A673 (cell line): Measurements from ENCODE around the gene DDT. TPM values are rescaled to one million over a fixed set of nuclear protein-coding genes. Genes with fewer than 3 reads are reported as not detected.
"Not testable (repeated sequence)": the region's sequence is repeated elsewhere in the genome, so short reads cannot be mapped to it uniquely, and the experiment has no call there.

Source experiments
- BruUV-seq: library from RNA; stranded (reverse); fragments of 400-500 nt; replicated peaks from 2 replicates; lab custom pipeline; 2021; lab: Mats Ljungman, UMichigan
- CTCF ChIA-PET: fragments of 300-600 bp; sonication (Branson Sonifier 250); formaldehyde crosslinking; loops from one replicate; lab custom pipeline; 2022; ENCODE audit warnings: antibody characterized with exemption; lab: Charles Lee
- POLR2A ChIA-PET: fragments of 300-600 bp; sonication (Branson Sonifier 250); formaldehyde crosslinking; loops from one replicate; lab custom pipeline; 2022; ENCODE audit warnings: antibody characterized with exemption; ENCODE audit not compliant: low non-redundant PET; lab: Charles Lee
- DNase-seq: peaks from one replicate; pipeline ENCODE4 v3.0.0-alpha.2; 2015; ENCODE audit warnings: low spot score
- H3K27ac ChIP-seq: fragments of 200-600 bp; sonication (generic); 2 replicates; pipeline ENCODE4 v1.5.1; 2016; ENCODE audit warnings: mixed run types, low read depth, mild to moderate bottlenecking, mixed read lengths, antibody characterized with exemption, low read length; ENCODE audit not compliant: poor library complexity, severe bottlenecking
- H3K27me3 ChIP-seq: fragments of 200-600 bp; sonication (generic); replicated peaks from 2 replicates; pipeline ENCODE4 v1.6.1; 2017; ENCODE audit warnings: mixed run types, low read depth, mild to moderate bottlenecking, mixed read lengths, antibody characterized with exemption, low read length; ENCODE audit not compliant: insufficient read depth, poor library complexity
- H3K36me3 ChIP-seq: fragments of 200-600 bp; sonication (generic); 2 replicates; pipeline ENCODE4 v1.6.1; 2016; ENCODE audit warnings: mixed run types, mild to moderate bottlenecking, mixed read lengths, antibody characterized with exemption, low read length; ENCODE audit not compliant: insufficient read depth, poor library complexity, severe bottlenecking
- H3K4me1 ChIP-seq: fragments of 200-600 bp; sonication (generic); 2 replicates; pipeline ENCODE4 v1.6.1; 2017; ENCODE audit warnings: mixed run types, mild to moderate bottlenecking, mixed read lengths, antibody characterized with exemption, low read length; ENCODE audit not compliant: insufficient read depth, poor library complexity, severe bottlenecking
- H3K4me3 ChIP-seq: fragments of 200-600 bp; sonication (generic); 2 replicates; pipeline ENCODE4 v1.5.1; 2016; ENCODE audit warnings: low read depth, mixed run types, mild to moderate bottlenecking, mixed read lengths, low read length; ENCODE audit not compliant: poor library complexity, severe bottlenecking
- H3K9me3 ChIP-seq: fragments of 200-600 bp; sonication (generic); 2 replicates; pipeline ENCODE4 v1.6.1; 2016; ENCODE audit warnings: mixed run types, low read depth, mild to moderate bottlenecking, mixed read lengths, antibody characterized with exemption, low read length; ENCODE audit not compliant: poor library complexity, severe bottlenecking
- EZH2 ChIP-seq: fragments of 200-600 bp; sonication (generic); IDR thresholded peaks from 2 replicates; pipeline ENCODE4 v1.6.1; 2017; ENCODE audit warnings: borderline replicate concordance, low read depth, mild to moderate bottlenecking, mixed read lengths, antibody characterized with exemption, low read length; ENCODE audit not compliant: poor library complexity, severe bottlenecking
- intact Hi-C: fragments of 100-400 bp; cut with micrococcal nuclease; formaldehyde crosslinking; loops from one replicate; pipeline ENCODE4 v1.10.0; 2022; ENCODE audit not compliant: unreplicated experiment
- total RNA-seq: library from RNA; stranded (reverse); gene quantifications from 2 replicates; pipeline ENCODE4 v1.2.3, GENCODE V29; 2021
- TF ChIP-seq, protein P1 (sequence below): fragments of 300-800, 200-600 bp; sonication (generic); conservative IDR thresholded peaks from 2 replicates; pipeline ENCODE4 v1.5.1; 2017; ENCODE audit warnings: low read depth, mild to moderate bottlenecking, antibody characterized with exemption, low read length, moderate library complexity, mixed read lengths

DDT gene
- total RNA-seq, 1 experiment from 2014 or later = 108 TPM

DNA sequence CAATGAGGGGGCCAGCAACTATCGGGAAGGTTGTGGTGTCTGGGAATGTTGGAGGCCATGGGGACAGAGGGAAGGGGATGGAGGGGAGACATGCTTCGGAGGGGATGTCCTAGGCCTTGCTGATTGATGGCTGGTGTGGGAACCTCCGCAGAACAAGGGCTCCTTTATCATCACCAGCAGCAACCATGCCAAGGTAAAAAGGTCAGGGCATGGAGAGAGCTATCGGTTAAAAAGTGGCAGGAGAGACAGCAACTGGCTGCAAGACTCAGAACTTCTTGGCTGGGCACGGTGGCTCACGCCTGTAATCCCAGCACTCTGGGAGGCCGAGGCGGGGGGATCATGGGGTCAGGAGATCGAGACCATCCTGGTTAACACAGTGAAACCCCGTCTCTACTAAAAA, 28.0 kb upstream of the DDT start:
- CTCF ChIA-PET = no interaction called here
- no peak for DNase-seq
- no TSS peak for BruUV-seq
- Histone ChIP-seq H3K36me3 (no peaks in the 10 kb centered on the region), H3K9me3 (no peaks in the 10 kb centered on the region), H3K4me1 (no peaks in the 10 kb centered on the region), H3K4me3 (no peak overlapping the region), H3K27me3 (no peaks in the 10 kb centered on the region), H3K27ac (no peak overlapping the region)
- intact Hi-C loops = no loop called here
- no peak for TF ChIP-seq EZH2
- TF ChIP-seq, protein P1, sequence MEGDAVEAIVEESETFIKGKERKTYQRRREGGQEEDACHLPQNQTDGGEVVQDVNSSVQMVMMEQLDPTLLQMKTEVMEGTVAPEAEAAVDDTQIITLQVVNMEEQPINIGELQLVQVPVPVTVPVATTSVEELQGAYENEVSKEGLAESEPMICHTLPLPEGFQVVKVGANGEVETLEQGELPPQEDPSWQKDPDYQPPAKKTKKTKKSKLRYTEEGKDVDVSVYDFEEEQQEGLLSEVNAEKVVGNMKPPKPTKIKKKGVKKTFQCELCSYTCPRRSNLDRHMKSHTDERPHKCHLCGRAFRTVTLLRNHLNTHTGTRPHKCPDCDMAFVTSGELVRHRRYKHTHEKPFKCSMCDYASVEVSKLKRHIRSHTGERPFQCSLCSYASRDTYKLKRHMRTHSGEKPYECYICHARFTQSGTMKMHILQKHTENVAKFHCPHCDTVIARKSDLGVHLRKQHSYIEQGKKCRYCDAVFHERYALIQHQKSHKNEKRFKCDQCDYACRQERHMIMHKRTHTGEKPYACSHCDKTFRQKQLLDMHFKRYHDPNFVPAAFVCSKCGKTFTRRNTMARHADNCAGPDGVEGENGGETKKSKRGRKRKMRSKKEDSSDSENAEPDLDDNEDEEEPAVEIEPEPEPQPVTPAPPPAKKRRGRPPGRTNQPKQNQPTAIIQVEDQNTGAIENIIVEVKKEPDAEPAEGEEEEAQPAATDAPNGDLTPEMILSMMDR = no peak
- POLR2A ChIA-PET = interaction anchor here (0.6 kb wide), 1 partner anchor 88 kb away, joined by 5 read pairs; no protein-coding TSS in a partner anchor

DNA sequence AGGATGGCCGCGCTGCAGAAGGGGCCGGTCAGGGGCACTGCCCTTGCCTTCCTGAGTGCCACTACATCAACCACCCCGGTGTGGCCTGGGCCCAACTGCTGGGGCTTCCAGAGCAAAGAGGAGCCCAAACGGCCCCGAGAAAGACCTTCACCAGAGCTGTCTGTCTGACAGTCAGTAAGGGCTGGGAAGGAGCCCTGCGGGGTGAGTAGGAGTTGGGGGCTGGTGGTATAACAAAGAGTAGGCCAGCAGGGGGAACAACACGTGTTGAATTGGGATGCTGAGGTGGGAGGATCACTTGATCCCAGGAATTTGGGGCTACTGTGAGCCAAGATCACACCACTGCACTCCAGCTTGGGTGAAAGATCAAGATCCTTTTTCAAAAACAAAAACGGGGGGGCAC, 27.1 kb upstream of the DDT start:
- TF ChIP-seq, protein P1 = no peak
- TF ChIP-seq EZH2 = no peak
- Histone ChIP-seq H3K4me1 (no peaks in the 10 kb centered on the region), H3K4me3 (no peak overlapping the region), H3K9me3 (no peaks in the 10 kb centered on the region), H3K27ac (no peak overlapping the region), H3K36me3 (no peaks in the 10 kb centered on the region), H3K27me3 (no peaks in the 10 kb centered on the region)
- ChIA-PET CTCF (no interaction called here), POLR2A (no interaction called here)
- no peak for DNase-seq
- intact Hi-C loops = no loop called here
- BruUV-seq = no TSS peak

DNA sequence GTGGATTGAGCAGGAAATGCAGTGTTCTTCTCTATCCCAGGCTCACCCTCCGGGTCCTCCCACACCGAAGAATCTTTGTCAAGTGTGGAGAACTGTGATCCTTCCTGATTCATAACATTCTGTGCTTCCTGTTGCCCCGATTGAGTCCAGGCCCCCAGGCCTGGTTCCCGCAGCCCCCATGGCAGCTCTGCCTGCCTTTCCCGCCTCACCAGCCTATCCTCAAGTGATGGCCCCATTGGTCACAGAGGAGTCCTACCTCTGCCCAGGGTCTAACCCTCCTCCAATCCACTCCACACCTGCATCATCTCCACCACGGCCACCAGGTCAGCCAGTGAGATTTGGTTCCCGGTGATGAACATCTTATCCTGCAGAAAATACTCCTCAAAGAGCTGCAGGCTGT, 25.5 kb upstream of the DDT start:
- intact Hi-C loops, POLR2A ChIA-PET, BruUV-seq, H3K27ac ChIP-seq, H3K9me3 ChIP-seq, H3K27me3 ChIP-seq, DNase-seq, H3K4me3 ChIP-seq, H3K36me3 ChIP-seq, CTCF ChIA-PET, H3K4me1 ChIP-seq: not testable (repeated sequence)

DNA sequence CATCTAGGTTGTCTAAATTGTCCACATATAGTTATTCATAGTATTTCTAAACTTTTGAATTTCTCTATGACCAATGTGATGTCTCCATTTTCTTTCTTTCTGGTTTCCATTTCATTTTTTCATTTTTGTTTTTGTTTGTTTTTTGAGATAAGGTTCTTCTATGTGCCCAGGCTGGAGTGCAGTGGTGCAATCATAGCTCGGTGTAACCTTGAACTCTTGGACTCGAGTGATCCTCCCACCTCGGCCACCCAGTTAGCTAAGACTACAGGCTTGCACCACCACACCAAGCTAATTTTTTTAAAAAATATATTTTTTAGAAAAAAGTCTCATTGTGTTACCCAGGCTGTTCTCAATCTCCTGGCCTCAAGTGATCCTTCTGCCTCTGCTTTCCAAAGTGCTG, 22.9 kb upstream of the DDT start:
- POLR2A ChIA-PET = no interaction called here
- intact Hi-C loops = no loop called here
- no TSS peak for BruUV-seq
- no peaks in the 10 kb centered on the region for H3K4me1 ChIP-seq
- H3K27ac ChIP-seq = no peak overlapping the region
- CTCF ChIA-PET = no interaction called here
- TF ChIP-seq, protein P1 = no peak
- TF ChIP-seq EZH2 = no peak
- H3K4me3 ChIP-seq = no peak overlapping the region
- H3K27me3 ChIP-seq = no peaks in the 10 kb centered on the region
- no peaks in the 10 kb centered on the region for H3K9me3 ChIP-seq
- no peaks in the 10 kb centered on the region for H3K36me3 ChIP-seq
- no peak for DNase-seq

DNA sequence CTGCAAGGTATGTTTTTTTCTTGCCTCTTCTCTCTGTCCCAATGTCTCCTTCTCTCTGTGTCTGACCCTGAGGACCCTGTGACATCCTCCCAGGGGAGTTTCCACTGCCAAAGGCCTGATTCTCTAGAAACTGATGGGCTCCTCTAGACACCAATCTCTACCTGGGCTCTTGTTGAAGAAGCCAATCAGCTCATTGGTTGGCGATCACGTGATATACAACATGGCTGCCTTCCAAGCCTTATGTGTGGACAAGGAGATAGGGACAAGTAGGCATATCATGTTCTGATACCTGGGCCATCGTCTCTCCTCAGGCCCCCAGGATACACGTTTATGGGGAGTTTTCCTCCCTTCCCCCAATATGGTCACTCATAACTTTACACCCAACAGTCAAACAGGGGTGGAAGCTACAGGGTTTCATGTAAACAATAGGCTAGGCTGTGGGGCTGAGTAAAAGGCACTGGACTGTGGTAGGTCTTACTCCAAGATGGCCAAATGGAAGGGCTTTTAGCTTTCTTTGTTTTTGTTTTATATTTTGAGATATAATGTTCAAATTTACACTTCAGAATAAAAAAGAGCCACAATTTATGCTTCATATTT, 19.4 kb upstream of the DDT start:
- H3K4me1 ChIP-seq, CTCF ChIA-PET, POLR2A ChIA-PET, H3K4me3 ChIP-seq, H3K36me3 ChIP-seq, H3K9me3 ChIP-seq, intact Hi-C loops, H3K27me3 ChIP-seq, BruUV-seq, DNase-seq, H3K27ac ChIP-seq: not testable (repeated sequence)
